Adrenal gland (tissue), 5 donors: Measurements from ENCODE around the gene INS.

Experiments
- POLR2A ChIP-seq, 2 donors: fragments of 450-650 bp; IDR thresholded peaks; one replicate each; pipeline ENCODE4 v1.6.1; 2017; ENCODE audit warnings: antibody characterized with exemption in 2 of 2, mild to moderate bottlenecking in 2 of 2, moderate library complexity in 1 of 2
- TF ChIP-seq, protein P1 (sequence below), 6 experiments: fragments of 450-650 bp in 4 of 6; fragments of 200-600 bp in 2 of 6; sonication (generic) in 1 of 6; IDR thresholded peaks; 1 replicate in 5 of 6; 2 replicates in 1 of 6; pipeline versions ENCODE4 v1.5.1 to v1.8.0; 2016 to 2021; ENCODE audit warnings: antibody characterized with exemption in 6 of 6, mild to moderate bottlenecking in 2 of 6, moderate library complexity in 1 of 6
- donor health status: DM: no; HTN: no; CAD: no.

DNA sequence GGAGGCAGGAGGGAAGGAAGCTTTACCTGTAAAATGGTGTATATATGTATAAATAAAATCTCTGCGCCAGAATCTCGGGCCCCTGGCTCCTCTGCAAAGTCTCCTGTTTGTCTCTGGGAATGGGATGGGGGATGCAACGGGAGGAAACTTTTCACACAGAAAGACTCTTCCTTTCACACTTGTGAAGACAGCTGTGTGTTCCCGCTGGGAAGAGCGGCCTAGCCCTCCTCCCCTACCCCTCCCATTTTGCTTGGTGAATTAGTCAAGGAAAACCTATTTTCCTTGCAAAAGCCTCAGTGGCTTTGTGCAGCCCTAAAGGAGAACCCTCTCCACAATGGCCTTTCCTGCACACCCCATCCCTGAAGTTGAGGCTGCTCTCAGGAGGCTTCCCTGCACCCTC, 12.4 kb downstream of the INS start:
- no peak for TF ChIP-seq POLR2A (IDR thresholded peaks at IDR 0.05)
- TF ChIP-seq, protein P1, sequence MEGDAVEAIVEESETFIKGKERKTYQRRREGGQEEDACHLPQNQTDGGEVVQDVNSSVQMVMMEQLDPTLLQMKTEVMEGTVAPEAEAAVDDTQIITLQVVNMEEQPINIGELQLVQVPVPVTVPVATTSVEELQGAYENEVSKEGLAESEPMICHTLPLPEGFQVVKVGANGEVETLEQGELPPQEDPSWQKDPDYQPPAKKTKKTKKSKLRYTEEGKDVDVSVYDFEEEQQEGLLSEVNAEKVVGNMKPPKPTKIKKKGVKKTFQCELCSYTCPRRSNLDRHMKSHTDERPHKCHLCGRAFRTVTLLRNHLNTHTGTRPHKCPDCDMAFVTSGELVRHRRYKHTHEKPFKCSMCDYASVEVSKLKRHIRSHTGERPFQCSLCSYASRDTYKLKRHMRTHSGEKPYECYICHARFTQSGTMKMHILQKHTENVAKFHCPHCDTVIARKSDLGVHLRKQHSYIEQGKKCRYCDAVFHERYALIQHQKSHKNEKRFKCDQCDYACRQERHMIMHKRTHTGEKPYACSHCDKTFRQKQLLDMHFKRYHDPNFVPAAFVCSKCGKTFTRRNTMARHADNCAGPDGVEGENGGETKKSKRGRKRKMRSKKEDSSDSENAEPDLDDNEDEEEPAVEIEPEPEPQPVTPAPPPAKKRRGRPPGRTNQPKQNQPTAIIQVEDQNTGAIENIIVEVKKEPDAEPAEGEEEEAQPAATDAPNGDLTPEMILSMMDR (IDR thresholded peaks at IDR 0.05), result no peak
